Neuronal stem cell (in vitro differentiated cells): ENCODE data around the gene SLC16A13.

ENCODE experiments used
- DNase-seq: peaks from one replicate; pipeline ENCODE4 v3.0.0-alpha.2; 2013; ENCODE audit warnings: low spot score
- H2AFZ ChIP-seq: one replicate; pipeline ENCODE4 v1.6.1; 2013; ENCODE audit warnings: mild to moderate bottlenecking, low read length, inconsistent platforms
- H2AK5ac ChIP-seq: 2 replicates; pipeline ENCODE4 v1.6.1; 2013; ENCODE audit warnings: low read depth, mild to moderate bottlenecking, inconsistent platforms, low read length, moderate library complexity, mixed read lengths
- H2BK120ac ChIP-seq: 2 replicates; pipeline ENCODE4 v1.6.1; 2013; ENCODE audit warnings: low read depth, mild to moderate bottlenecking, inconsistent platforms, low read length, moderate library complexity, mixed read lengths
- H2BK12ac ChIP-seq: one replicate; pipeline ENCODE4 v1.6.1; 2013; ENCODE audit warnings: low read length, inconsistent platforms
- H2BK15ac ChIP-seq: 2 replicates; pipeline ENCODE4 v1.6.1; 2013; ENCODE audit warnings: mild to moderate bottlenecking, low read length, inconsistent platforms, mixed read lengths
- H2BK5ac ChIP-seq: one replicate; pipeline ENCODE4 v1.6.1; 2013; ENCODE audit warnings: inconsistent platforms, mild to moderate bottlenecking, low read length, moderate library complexity
- H3K14ac ChIP-seq: one replicate; pipeline ENCODE4 v1.6.1; 2013; ENCODE audit warnings: low read length, inconsistent platforms
- H3K18ac ChIP-seq: 2 replicates; pipeline ENCODE4 v1.6.1; 2013; ENCODE audit warnings: low read length, inconsistent platforms
- H3K23ac ChIP-seq: 2 replicates; pipeline ENCODE4 v1.6.1; 2013; ENCODE audit warnings: low read depth, mild to moderate bottlenecking, mixed read lengths, low read length, inconsistent platforms; ENCODE audit not compliant: poor library complexity
- H3K27ac ChIP-seq: replicated peaks from 3 replicates; pipeline ENCODE4 v1.5.1; 2013; ENCODE audit warnings: low read length, inconsistent platforms
- H3K27me3 ChIP-seq, 3 experiments: 2 replicates each; pipeline ENCODE4 v1.6.1; 2013; ENCODE audit warnings: low read length in 3 of 3, mild to moderate bottlenecking in 2 of 3, inconsistent platforms in 1 of 3, low read depth in 1 of 3, mixed read lengths in 1 of 3, moderate library complexity in 1 of 3; ENCODE audit not compliant: control insufficient read depth in 3 of 3, insufficient read depth in 3 of 3
- H3K36me3 ChIP-seq, 2 donors: replicated peaks in 1 of 2; 2 replicates each; pipeline ENCODE4 v1.6.1; 2013; ENCODE audit warnings: low read length in 2 of 2; ENCODE audit not compliant: control insufficient read depth in 2 of 2, insufficient read depth in 2 of 2
- H3K4ac ChIP-seq: 2 replicates; pipeline ENCODE4 v1.6.1; 2013; ENCODE audit warnings: inconsistent platforms, mild to moderate bottlenecking, low read length, moderate library complexity
- H3K4me1 ChIP-seq, 2 donors: 1 replicate in 1 of 2; 2 replicates in 1 of 2; pipeline ENCODE4 v1.6.1; 2013; ENCODE audit warnings: low read length in 2 of 2, low read depth in 1 of 2; ENCODE audit not compliant: control insufficient read depth in 2 of 2, insufficient read depth in 1 of 2
- H3K4me2 ChIP-seq: one replicate; pipeline ENCODE4 v1.6.1; 2013; ENCODE audit warnings: mild to moderate bottlenecking, low read length, inconsistent platforms; ENCODE audit not compliant: insufficient read depth, poor library complexity, severe bottlenecking
- H3K4me3 ChIP-seq, 2 donors: 2 replicates each; pipeline ENCODE4 v1.5.1; 2013; ENCODE audit warnings: low read length in 2 of 2, mild to moderate bottlenecking in 2 of 2, inconsistent platforms in 1 of 2, moderate library complexity in 1 of 2
- H3K79me1 ChIP-seq: one replicate; pipeline ENCODE4 v1.6.1; 2013; ENCODE audit warnings: low read depth, mild to moderate bottlenecking, inconsistent platforms, low read length, moderate library complexity
- H3K9ac ChIP-seq: one replicate; pipeline ENCODE4 v1.6.1; 2013; ENCODE audit warnings: mild to moderate bottlenecking, low read depth, low read length, inconsistent platforms; ENCODE audit not compliant: poor library complexity
- H3K9me3 ChIP-seq, 2 donors: replicated peaks in 1 of 2; 2 replicates each; pipeline versions ENCODE3 to v1.6.1; 2013; ENCODE audit warnings: low read length in 2 of 2, mild to moderate bottlenecking in 2 of 2, inconsistent platforms in 1 of 2, low read depth in 1 of 2, mixed read lengths in 1 of 2, moderate library complexity in 1 of 2; ENCODE audit not compliant: control insufficient read depth in 2 of 2, insufficient read depth in 1 of 2
- H4K8ac ChIP-seq: one replicate; pipeline ENCODE4 v1.6.1; 2013; ENCODE audit warnings: low read depth, mild to moderate bottlenecking, inconsistent platforms, low read length, moderate library complexity
- H4K91ac ChIP-seq: one replicate; pipeline ENCODE4 v1.6.1; 2013; ENCODE audit warnings: low read length, low read depth, mild to moderate bottlenecking, inconsistent platforms; ENCODE audit not compliant: poor library complexity
- WGBS, 2 donors: extraction: QIAGEN DNeasy Blood & Tissue Kit; methylation state at CpG; one replicate each; pipeline ENCODE4 v1.1.7; 2013; ENCODE audit warnings: missing lambda C conversion rate in 2 of 2, mixed read lengths in 1 of 2; ENCODE audit not compliant: insufficient read length in 2 of 2, insufficient replicate concordance in 1 of 2; ENCODE audit errors: extremely low coverage in 2 of 2; 5-methylcytosine and 5-hydroxymethylcytosine counted together

Gene SLC16A13

DNA sequence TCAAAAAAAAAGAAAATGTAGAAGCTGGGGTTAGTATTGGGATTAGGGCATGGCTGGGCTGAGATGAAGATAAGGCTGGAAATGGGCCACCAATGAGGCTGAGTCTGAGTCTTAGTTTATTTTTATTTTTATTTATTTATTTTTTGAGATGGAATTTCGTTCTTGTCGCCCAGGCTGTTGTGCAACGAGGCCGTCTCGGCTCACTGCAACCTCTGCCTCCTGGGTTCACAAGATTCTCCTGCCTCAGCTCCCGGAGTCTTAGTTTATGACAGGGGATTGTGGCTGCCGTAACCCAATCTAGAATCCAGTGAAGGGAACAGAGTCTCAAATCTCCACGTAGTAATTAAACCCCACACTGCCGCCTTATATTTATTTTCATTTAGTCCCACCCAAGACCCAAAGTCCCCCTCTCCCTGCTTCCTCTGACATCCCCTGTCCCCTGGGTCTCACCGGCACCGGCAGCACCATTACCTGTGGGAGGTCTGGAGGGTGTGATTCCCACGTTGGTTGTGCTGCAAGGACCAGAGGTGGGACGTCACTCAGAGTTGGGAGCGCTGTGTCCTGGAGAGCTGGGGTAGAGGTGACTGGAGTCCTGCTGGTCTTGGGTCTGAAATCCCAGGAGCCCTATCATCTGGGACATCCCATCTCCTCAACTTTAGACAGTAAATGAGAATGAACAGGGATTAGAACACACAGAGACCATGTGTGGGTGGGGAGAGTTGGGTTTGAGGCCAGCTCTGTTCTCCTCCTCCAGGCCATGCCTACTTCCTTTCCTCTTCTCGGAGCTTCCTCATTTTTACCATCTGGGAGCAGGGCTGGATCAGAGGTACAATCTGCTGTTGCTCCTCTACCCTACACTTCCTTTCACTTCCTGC is 44.0 kb downstream of the SLC16A13 start, which contains the start of gene CLEC10A:
CLEC10A (minus strand) TSS at position 671 of the 875 bp plus-strand sequence. CDS start 1,439 bp downstream, outside the sequence.
- no peaks in the 10 kb centered on the region for H3K79me1 ChIP-seq
- no CpG with 5 or more reads among the region's 15 CpGs for WGBS, 2 donors
- no peaks in the 10 kb centered on the region for H3K9me3 ChIP-seq

DNA sequence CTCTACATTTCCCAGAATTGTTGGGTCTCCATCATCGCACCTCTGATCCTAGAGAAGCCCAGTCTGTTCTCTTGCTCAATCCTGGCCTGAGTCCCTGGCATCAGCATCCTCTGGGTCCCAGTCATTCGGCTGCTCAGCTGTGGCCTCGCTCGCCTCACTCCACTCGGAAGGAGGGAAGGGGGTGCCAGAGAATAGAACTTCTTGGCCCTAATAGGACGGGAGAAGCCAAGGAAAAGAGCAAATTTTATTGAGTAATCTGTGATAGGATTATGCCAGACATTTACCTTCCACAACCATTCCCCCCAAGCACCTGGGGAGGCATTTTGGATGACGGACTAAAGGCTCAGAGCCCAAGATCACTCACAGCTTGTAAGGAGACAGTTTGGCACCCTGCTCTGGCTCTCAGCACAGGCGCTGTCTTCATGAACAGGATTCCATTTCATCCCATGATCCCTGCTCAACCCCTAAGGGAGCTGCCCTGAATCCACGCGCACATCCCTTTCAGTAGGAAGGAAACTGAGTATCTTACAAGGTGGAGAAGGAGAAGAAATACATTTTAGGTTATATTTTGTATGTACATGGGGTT is 44.7 kb downstream of the SLC16A13 start:
- Histone ChIP-seq H3K36me3 (no peaks in the 10 kb centered on the region), H3K4me2 (no peak overlapping the region), H2BK120ac (no peak overlapping the region), H3K18ac (no peak overlapping the region), H3K14ac (no peak overlapping the region), H3K9ac (no peak overlapping the region), H2AK5ac (no peak overlapping the region), H3K4me3 (no peak overlapping the region), H4K91ac (no peak overlapping the region), H3K9me3 (no peaks in the 10 kb centered on the region), H3K79me1 (no peaks in the 10 kb centered on the region), H2AFZ (no peak overlapping the region), H3K23ac (no peak overlapping the region), H2BK12ac (no peak overlapping the region), H4K8ac (no peak overlapping the region), H3K27me3 (peaks cover 0 to 11% (median 0%) of the 10 kb centered on the region in 3 experiments), H3K27ac (no peak overlapping the region), H2BK15ac (no peak overlapping the region), H2BK5ac (no peak overlapping the region), H3K4me1 (no peaks in the 10 kb centered on the region), H3K4ac (no peak overlapping the region)
- DNase-seq: no peak
- whole genome bisulfite sequencing, 2 donors: no CpG with 5 or more reads among the region's 10 CpGs

More for the DNA sequence above, 44.0 kb downstream of the SLC16A13 start, which contains the start of gene CLEC10A:
- peaks cover 0 to 13% (median 0%) of the 10 kb centered on the region in 3 experiments for H3K27me3 ChIP-seq
- H2BK5ac ChIP-seq: no peak within 1 kb of the TSS
- no peak within 1 kb of the TSS for H2BK15ac ChIP-seq
- H3K4me3 ChIP-seq: no peak within 1 kb of the TSS
- no peaks in the 10 kb centered on the region for H3K36me3 ChIP-seq
- no peak within 1 kb of the TSS for H2BK12ac ChIP-seq
- H3K27ac ChIP-seq: no peak within 1 kb of the TSS
- no peak within 1 kb of the TSS for H3K23ac ChIP-seq
- no peak within 1 kb of the TSS for H4K8ac ChIP-seq
- no peak within 1 kb of the TSS for H3K4ac ChIP-seq
- H3K14ac ChIP-seq: no peak within 1 kb of the TSS
- H4K91ac ChIP-seq: no peak within 1 kb of the TSS
- DNase-seq: no peak
- no peak within 1 kb of the TSS for H2AFZ ChIP-seq
- H3K9ac ChIP-seq: no peak within 1 kb of the TSS
- H3K4me2 ChIP-seq: no peak within 1 kb of the TSS
- no peak within 1 kb of the TSS for H2AK5ac ChIP-seq
- H2BK120ac ChIP-seq: no peak within 1 kb of the TSS
- no peaks in the 10 kb centered on the region for H3K4me1 ChIP-seq
- H3K18ac ChIP-seq: no peak within 1 kb of the TSS

DNA sequence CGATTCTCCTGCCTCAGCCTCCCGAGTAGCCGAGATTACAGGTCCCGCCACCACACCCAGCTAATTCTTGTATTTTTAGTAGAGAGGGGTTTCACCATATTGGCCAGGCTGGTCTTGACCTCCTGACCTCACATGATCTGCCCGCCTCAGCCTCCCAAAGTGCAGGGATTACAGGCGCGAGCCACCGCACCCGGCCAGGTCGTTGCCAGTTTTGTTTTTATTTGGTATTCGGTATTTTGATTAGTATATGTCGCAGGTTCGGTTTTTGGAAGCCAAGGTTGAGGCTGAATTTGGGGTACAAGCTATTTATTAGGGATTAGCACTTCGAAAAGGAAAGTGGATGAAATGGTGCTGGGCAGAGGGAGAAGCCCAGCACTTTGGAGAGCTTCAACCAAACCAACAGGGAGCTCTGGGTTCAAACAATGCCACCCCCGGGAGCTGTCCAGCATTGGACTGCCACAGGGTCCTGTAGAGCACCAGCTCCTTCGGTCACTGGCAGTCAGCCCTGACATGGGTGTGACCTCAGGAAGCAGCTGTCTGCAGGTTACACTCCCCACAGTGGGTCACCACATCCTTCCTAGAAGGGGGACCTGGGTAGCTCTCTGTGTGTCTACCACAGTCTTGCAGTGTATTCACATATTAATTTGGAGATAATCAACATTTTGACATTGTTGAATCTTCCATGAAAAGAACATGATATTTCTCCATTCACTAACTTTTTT is 45.7 kb downstream of the SLC16A13 start:
- no peak overlapping the region for H3K9ac ChIP-seq
- H2BK5ac ChIP-seq: no peak overlapping the region
- no peak overlapping the region for H4K8ac ChIP-seq
- no peak overlapping the region for H3K27ac ChIP-seq
- H2AK5ac ChIP-seq: no peak overlapping the region
- H3K79me1 ChIP-seq: no peaks in the 10 kb centered on the region
- 100% methylated on average over 3 of the region's 16 CpGs; no CpG with 5 or more reads in 1 of the 2 donors for WGBS, 2 donors
- no peak overlapping the region for H2AFZ ChIP-seq
- H3K18ac ChIP-seq: no peak overlapping the region
- no peak overlapping the region for H3K14ac ChIP-seq
- H2BK15ac ChIP-seq: no peak overlapping the region
- H3K27me3 ChIP-seq: peaks cover 0 to 7% (median 0%) of the 10 kb centered on the region in 3 experiments
- no peak overlapping the region for H2BK120ac ChIP-seq
- no peaks in the 10 kb centered on the region for H3K36me3 ChIP-seq
- no peak for DNase-seq
- H3K4me2 ChIP-seq: no peak overlapping the region
- no peak overlapping the region for H4K91ac ChIP-seq
- no peaks in the 10 kb centered on the region for H3K4me1 ChIP-seq
- H3K4me3 ChIP-seq: peak overlapping the region in 1 of 2 donors; percentile 43
- H3K4ac ChIP-seq: no peak overlapping the region
- H3K23ac ChIP-seq: no peak overlapping the region
- no peak overlapping the region for H2BK12ac ChIP-seq
- no peaks in the 10 kb centered on the region for H3K9me3 ChIP-seq
